ENCODE data around the gene ACAT1.

GRCh38 chr11:108160970-108161566 is 39.7 kb downstream of the ACAT1 start:
- TF ChIP-seq EZH2 (IDR thresholded peaks at IDR 0.05; ENCODE audit: low read depth, low read length, severe bottlenecking) (no peak), CTCF (IDR thresholded peaks at IDR 0.05; ENCODE audit: control extremely low read depth in 1 of 3, insufficient read depth in 1 of 3, low read depth in 1 of 3, low read length in 3 of 3) (no peak), ATF3 (IDR thresholded peaks at IDR 0.05; ENCODE audit: insufficient read depth, low read depth, low read length) (no peak), TCF12 (IDR thresholded peaks at IDR 0.05; ENCODE audit: low read depth, low read length) (no peak), CHD2 (IDR thresholded peaks at IDR 0.05; ENCODE audit: low read length) (no peak), KDM1A (IDR thresholded peaks at IDR 0.05; ENCODE audit: borderline replicate concordance, low read length) (no peak), RAD21 (IDR thresholded peaks at IDR 0.05 in 1 of 2, conservative IDR thresholded peaks at IDR 0.05 in 1 of 2; ENCODE audit: low read depth in 2 of 2, low read length in 2 of 2) (no peak), YY1 (IDR thresholded peaks at IDR 0.05; ENCODE audit: low read depth, low read length) (no peak), CREB1 (IDR thresholded peaks at IDR 0.05) (no peak)

All from H1 (cell line).